ENCODE measurements around the gene RAB44. TPM values are rescaled to one million over a fixed set of nuclear protein-coding genes. Genes with fewer than 3 reads are reported as not detected.

RAB44 gene
- total and polyA plus RNA-seq, 2 of the 4 experiments (the other 2 are of a cell fraction) = 0.03 TPM; not detected in 1

DNA sequence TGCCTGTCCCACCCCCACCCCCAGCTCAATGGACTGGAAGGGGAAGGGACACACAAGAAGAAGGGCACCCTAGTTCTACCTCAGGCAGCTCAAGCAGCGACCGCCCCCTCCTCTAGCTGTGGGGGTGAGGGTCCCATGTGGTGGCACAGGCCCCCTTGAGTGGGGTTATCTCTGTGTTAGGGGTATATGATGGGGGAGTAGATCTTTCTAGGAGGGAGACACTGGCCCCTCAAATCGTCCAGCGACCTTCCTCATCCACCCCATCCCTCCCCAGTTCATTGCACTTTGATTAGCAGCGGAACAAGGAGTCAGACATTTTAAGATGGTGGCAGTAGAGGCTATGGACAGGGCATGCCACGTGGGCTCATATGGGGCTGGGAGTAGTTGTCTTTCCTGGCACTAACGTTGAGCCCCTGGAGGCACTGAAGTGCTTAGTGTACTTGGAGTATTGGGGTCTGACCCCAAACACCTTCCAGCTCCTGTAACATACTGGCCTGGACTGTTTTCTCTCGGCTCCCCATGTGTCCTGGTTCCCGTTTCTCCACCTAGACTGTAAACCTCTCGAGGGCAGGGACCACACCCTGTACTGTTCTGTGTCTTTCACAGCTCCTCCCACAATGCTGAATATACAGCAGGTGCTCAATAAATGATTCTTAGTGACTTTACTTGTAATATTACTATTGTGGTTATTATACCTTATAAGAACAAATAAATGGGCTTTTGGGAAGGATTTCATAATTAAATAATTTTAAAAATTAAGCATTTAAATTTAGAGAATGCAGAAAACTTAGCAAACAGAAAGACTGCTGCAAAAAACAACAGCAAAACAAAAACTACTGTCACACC lies 10.7 kb upstream of the RAB44 start:
- peaks cover 19 to 52% of the 10 kb centered on the region in 2 experiments; a peak in 3 of 4 replicates for H3K79me1 ChIP-seq (ENCODE audit: low read depth in 1 of 2, low read length in 2 of 2)
- TF ChIP-seq, protein P1, sequence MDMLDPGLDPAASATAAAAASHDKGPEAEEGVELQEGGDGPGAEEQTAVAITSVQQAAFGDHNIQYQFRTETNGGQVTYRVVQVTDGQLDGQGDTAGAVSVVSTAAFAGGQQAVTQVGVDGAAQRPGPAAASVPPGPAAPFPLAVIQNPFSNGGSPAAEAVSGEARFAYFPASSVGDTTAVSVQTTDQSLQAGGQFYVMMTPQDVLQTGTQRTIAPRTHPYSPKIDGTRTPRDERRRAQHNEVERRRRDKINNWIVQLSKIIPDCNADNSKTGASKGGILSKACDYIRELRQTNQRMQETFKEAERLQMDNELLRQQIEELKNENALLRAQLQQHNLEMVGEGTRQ (IDR thresholded peaks at IDR 0.05; ENCODE audit: low read depth, low read length) = 0 out of 2 replicates have a peak, but pooled peaks have one; percentile 1
- TF ChIP-seq MAZ (IDR thresholded peaks at IDR 0.05; ENCODE audit: borderline replicate concordance, low read depth, low read length) = peak; percentile 5; the same call in 1 of the 2 replicates
- no peak for TF ChIP-seq RAD21 (IDR thresholded peaks at IDR 0.05; ENCODE audit: low read length)
- no peak for TF ChIP-seq BHLHE40 (IDR thresholded peaks at IDR 0.05; ENCODE audit: low read depth, low read length)
- H4K20me1 ChIP-seq (ENCODE audit: insufficient read depth, low read length) = peaks cover 81% of the 10 kb centered on the region
- ChIA-PET CTCF (no interaction called here), POLR2A (ENCODE audit: unreplicated experiment) (no interaction called here)
- no peak overlapping the region for H3K9ac ChIP-seq (ENCODE audit: low read depth, low read length)
- no peak overlapping the region for H3K18ac ChIP-seq (ENCODE audit: low read depth, low read length)
- H2AK9ac ChIP-seq (replicated peaks; ENCODE audit: low read depth, low read length, poor library complexity) = peak overlapping the region; percentile 77
- H2BK20ac ChIP-seq (ENCODE audit: low read depth, low read length) = no peak overlapping the region
- dilution Hi-C loops (cut with HindIII; ENCODE audit: low sequenced_read_pairs, unreplicated experiment) (no loop called here), intact Hi-C loops (cut with micrococcal nuclease) (no loop called here), in situ Hi-C loops (cut with MboI; ENCODE audit: low sequenced_read_pairs) (no loop called here)
- no peak overlapping the region for H3K14ac ChIP-seq (replicated peaks; ENCODE audit: low read depth, low read length)
- H2AFZ ChIP-seq (replicated peaks; ENCODE audit: low read length, poor library complexity) = peak overlapping the region; percentile 24
- no peak overlapping the region for H2BK120ac ChIP-seq (ENCODE audit: low read depth, low read length)
- H3K27me3 ChIP-seq (ENCODE audit: control insufficient read depth, insufficient read depth, low read length) = no peaks in the 10 kb centered on the region
- no peak for ATAC-seq (ENCODE audit: low read depth)
- H3K4ac ChIP-seq (ENCODE audit: low read depth, low read length) = no peak overlapping the region
- H3K4me2 ChIP-seq (ENCODE audit: low read depth, low read length) = no peak overlapping the region
- H2AK5ac ChIP-seq (ENCODE audit: low read depth, low read length) = no peak overlapping the region
- H2BK15ac ChIP-seq (ENCODE audit: low read depth, low read length) = no peak overlapping the region
- peaks cover 3% of the 10 kb centered on the region for H3K4me1 ChIP-seq (ENCODE audit: control insufficient read depth, insufficient read depth, low read length)
- no peak overlapping the region for H4K91ac ChIP-seq (ENCODE audit: insufficient read depth, low read depth, low read length)
- no peak overlapping the region for H3K4me3 ChIP-seq (ENCODE audit: insufficient read depth, low read depth, low read length)
- BruUV-seq (replicated peaks) = no TSS peak
- no peak for DNase-seq
- H2BK5ac ChIP-seq (ENCODE audit: low read depth, low read length, poor library complexity, severe bottlenecking) = no peak overlapping the region
- no peak overlapping the region for H3K56ac ChIP-seq (ENCODE audit: extremely low read depth, insufficient read depth, low read length)
- H3K36me3 ChIP-seq (ENCODE audit: control insufficient read depth, insufficient read depth, low read length) = peaks cover 54% of the 10 kb centered on the region
- no peak overlapping the region for H4K8ac ChIP-seq (ENCODE audit: low read depth in 2 of 2, low read length in 2 of 2)
- no peaks in the 10 kb centered on the region for H3K9me3 ChIP-seq (ENCODE audit: control insufficient read depth, insufficient read depth, low read length)
- H4K5ac ChIP-seq (ENCODE audit: low read depth, low read length) = no peak overlapping the region
- H3K9me1 ChIP-seq (ENCODE audit: insufficient read depth, low read length) = peaks cover 7% of the 10 kb centered on the region; the same call in 1 of the 2 replicates
- H3K27ac ChIP-seq (ENCODE audit: insufficient read depth, low read length) = no peak overlapping the region
- WGBS, 2 experiments (ENCODE audit: extremely low coverage in 2 of 2, insufficient read length in 1 of 2) = 82% methylated on average over 2 of the region's 10 CpGs; no CpG with 5 or more reads in 1 of the 2 experiments
- H3K23ac ChIP-seq (ENCODE audit: low read depth, low read length) = no peak overlapping the region

Data from IMR-90 (cell line).